ENCODE results near the gene RMDN2. TPM values are rescaled to one million over a fixed set of nuclear protein-coding genes. Genes with fewer than 3 reads are reported as not detected.

The RMDN2 gene
- total and polyA plus RNA-seq, 9 of the 15 experiments (the other 6 are each of a cell fraction or from before 2014, with no cell fraction given), result 1.5 to 4.3 (median 2.3) TPM

DNA sequence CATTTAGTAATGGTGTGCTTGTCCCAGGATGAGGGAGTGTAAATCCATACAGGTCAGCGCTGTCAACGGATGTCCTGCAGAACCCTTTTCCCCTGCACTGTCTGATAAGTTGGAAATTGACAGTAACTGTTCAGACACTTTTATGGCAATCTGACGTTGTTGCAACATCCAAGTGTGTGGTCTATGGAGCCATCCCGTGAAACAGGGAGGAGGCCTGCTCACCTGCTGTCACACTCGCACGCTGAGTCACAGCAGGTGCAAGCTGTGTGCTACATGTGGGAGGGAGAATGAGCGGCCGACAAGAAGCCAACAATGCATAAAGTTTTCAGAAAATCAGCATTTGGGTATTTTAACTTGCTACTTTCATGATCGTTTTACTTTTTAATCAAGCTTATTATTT is 43.7 kb upstream of the RMDN2 start:
- Histone ChIP-seq H3K4me1 (replicated peaks in 1 of 2; ENCODE audit: control insufficient read depth in 2 of 2, insufficient read depth in 2 of 2, low read length in 2 of 2) (no peaks in the 10 kb centered on the region), H3K27ac (ENCODE audit: extremely low read depth, low read depth, low read length) (no peak overlapping the region), H3K4me3 (no peak overlapping the region), H3K79me2 (ENCODE audit: control insufficient read depth, insufficient read depth, low read length) (no peaks in the 10 kb centered on the region), H3K9me1 (ENCODE audit: control insufficient read depth, insufficient read depth, low read length) (no peaks in the 10 kb centered on the region), H3K27me3 (ENCODE audit: control insufficient read depth in 2 of 2, insufficient read depth in 2 of 2, low read length in 2 of 2) (peaks cover 12 to 22% of the 10 kb centered on the region in 2 experiments), H3K36me3 (ENCODE audit: control insufficient read depth, insufficient read depth, low read length) (no peaks in the 10 kb centered on the region), H3K9ac (ENCODE audit: insufficient read depth in 1 of 2, low read depth in 2 of 2, low read length in 2 of 2) (no peak overlapping the region), H2AFZ (ENCODE audit: low read depth, low read length) (no peak overlapping the region), H4K20me1 (replicated peaks; ENCODE audit: control insufficient read depth, insufficient read depth, low read length) (no peaks in the 10 kb centered on the region; the same call in 1 of the 2 replicates), H3K9me3 (replicated peaks; ENCODE audit: control insufficient read depth, insufficient read depth, low read depth, low read length) (no peaks in the 10 kb centered on the region), H3K4me2 (ENCODE audit: insufficient read depth, low read length) (no peak overlapping the region)
- intact Hi-C loops (cut with micrococcal nuclease) (no loop called here), in situ Hi-C loops (cut with MboI) (loop anchor here (25.0 kb wide), 1 partner anchor 1094 kb away; no protein-coding TSS in a partner anchor)
- BruUV-seq (replicated peaks), result no TSS peak
- DNase-seq (ENCODE audit: extremely low read depth in 1 of 4, low spot score in 3 of 4), result no peak
- no peak for FAIRE-seq
- ChIA-PET POLR2A (no interaction called here), CTCF (ENCODE audit: low intra/inter-chr PET ratio) (no interaction called here)
- TF ChIP-seq HOMEZ (CRISPR knock-in tag; IDR thresholded peaks at IDR 0.05) (no peak), LARP7 (IDR thresholded peaks at IDR 0.05) (no peak), FOXA3 (CRISPR knock-in tag; conservative IDR thresholded peaks at IDR 0.05 in 1 of 2, IDR thresholded peaks at IDR 0.05 in 1 of 2) (no peak), VEZF1 (CRISPR knock-in tag; IDR thresholded peaks at IDR 0.05) (no peak), ERF (CRISPR knock-in tag; IDR thresholded peaks at IDR 0.05) (no peak), SP2 (IDR thresholded peaks at IDR 0.05; ENCODE audit: extremely low read depth, low read depth, low read length, poor library complexity, severe bottlenecking) (no peak), ZNF23 (CRISPR knock-in tag; IDR thresholded peaks at IDR 0.05) (no peak)
- 1% methylated on average over 9 of the region's 9 CpGs for WGBS (ENCODE audit: insufficient coverage, low coverage, missing lambda C conversion rate)
- ATAC-seq, result no peak

Data from K562 (cell line).